Ovary (tissue), 9 donors: ENCODE results near the gene HSD3B7. TPM values are rescaled to one million over a fixed set of nuclear protein-coding genes. Genes with fewer than 3 reads are reported as not detected.
A peak's percentile ranks its signal among the peaks of the same experiment; 100 is the strongest.

Source experiments
- DNase-seq, 5 donors: peaks; one replicate each; pipeline ENCODE4 v3.0.0-alpha.2; 2019 to 2020
- H3K27ac ChIP-seq, 2 donors: fragments of 200-600 bp; one replicate each; pipeline versions ENCODE4 v1.5.1 to v1.8.0; 2019 to 2022
- H3K27me3 ChIP-seq: fragments of 200-600 bp; one replicate; pipeline ENCODE4 v1.8.0; 2022
- H3K36me3 ChIP-seq: fragments of 200-600 bp; sonication (generic); one replicate; pipeline ENCODE4 v1.5.1; 2019
- H3K4me1 ChIP-seq: one replicate; pipeline ENCODE4 v1.8.1; 2013; ENCODE audit warnings: mild to moderate bottlenecking, moderate library complexity; ENCODE audit not compliant: insufficient read depth
- H3K4me3 ChIP-seq: fragments of 200-600 bp; sonication (generic); one replicate; pipeline ENCODE4 v1.5.1; 2017
- H3K9me3 ChIP-seq, 2 donors: fragments of 200-600 bp in 1 of 2; sonication (generic) in 1 of 2; one replicate each; pipeline versions ENCODE4 v1.5.1 to v1.8.1; 2013 to 2019; ENCODE audit warnings: mild to moderate bottlenecking in 1 of 2, moderate library complexity in 1 of 2
- EP300 ChIP-seq: sonication (generic); formaldehyde crosslinking; IDR thresholded peaks from one replicate; pipeline ENCODE4 v1.6.1; 2017; ENCODE audit warnings: antibody characterized with exemption
- POLR2A ChIP-seq: fragments of 450-650 bp; IDR thresholded peaks from one replicate; pipeline ENCODE4 v1.6.1; 2017; ENCODE audit warnings: antibody characterized with exemption, mild to moderate bottlenecking, moderate library complexity
- WGBS, 3 donors: extraction: QIAGEN DNeasy Blood & Tissue Kit in 1 of 3; methylation state at CpG; one replicate each; pipeline versions ENCODE4 v1.1.5 to v1.1.7; 2013 to 2017; 5-methylcytosine and 5-hydroxymethylcytosine counted together
- intact Hi-C, 4 donors: fragments of 100-400 bp; cut with DNase I; formaldehyde crosslinking; loops; one replicate each; pipeline versions ENCODE4 v1.11.0 to v1.15.1; 2022 to 2023
- polyA plus RNA-seq, 2 donors: library from polyadenylated mRNA; stranded (reverse); fragments of 200-250 nt in 1 of 2; fragments of 350-450 nt in 1 of 2; fragmentation: Illumina TruSeq in 1 of 2; extraction: RNeasy Lipid Tissue Mini Kit (QIAGEN cat#74804) in 1 of 2; gene quantifications; one replicate each; pipeline ENCODE4 v1.2.3, GENCODE V29; 2013 to 2014
- total RNA-seq, 7 donors: library from RNA; depleted of rRNA in 2 of 7; stranded (reverse); fragments of >200 nt in 2 of 7; fragmentation: NEBNext Ultra II Directional in 3 of 7; extraction: Animal tissue kit (Norgen Biotek cat#: 25700) in 3 of 7; gene quantifications; one replicate each; pipeline versions ENCODE4 v1.1.0 to v1.2.4, GENCODE V29; 2016 to 2023
- TF ChIP-seq, protein P1 (sequence below), 3 donors: fragments of 450-650 bp in 2 of 3; fragments of 200-600 bp in 1 of 3; IDR thresholded peaks; one replicate each; pipeline versions ENCODE4 v1.5.1 to v1.8.0; 2016 to 2022; ENCODE audit warnings: antibody characterized with exemption in 3 of 3, mild to moderate bottlenecking in 1 of 3
- donor health status: DM: no; HTN: no; CAD: no; lungs with moderate emphysema.
- donor health status: DM: no; HTN: no; CAD: no.
- donor health status: Bipolar disorder and iron deficiency.
- donor health status: DM: yes; HTN: yes; CAD: no.
- donor health status: DM: no; HTN: no; CAD: no.
- donor health status: DM: yes; HTN: yes; CAD: no.

HSD3B7 gene
- total and polyA plus RNA-seq, 9 donors: 3.9 to 24.5 (median 9.9) TPM

DNA sequence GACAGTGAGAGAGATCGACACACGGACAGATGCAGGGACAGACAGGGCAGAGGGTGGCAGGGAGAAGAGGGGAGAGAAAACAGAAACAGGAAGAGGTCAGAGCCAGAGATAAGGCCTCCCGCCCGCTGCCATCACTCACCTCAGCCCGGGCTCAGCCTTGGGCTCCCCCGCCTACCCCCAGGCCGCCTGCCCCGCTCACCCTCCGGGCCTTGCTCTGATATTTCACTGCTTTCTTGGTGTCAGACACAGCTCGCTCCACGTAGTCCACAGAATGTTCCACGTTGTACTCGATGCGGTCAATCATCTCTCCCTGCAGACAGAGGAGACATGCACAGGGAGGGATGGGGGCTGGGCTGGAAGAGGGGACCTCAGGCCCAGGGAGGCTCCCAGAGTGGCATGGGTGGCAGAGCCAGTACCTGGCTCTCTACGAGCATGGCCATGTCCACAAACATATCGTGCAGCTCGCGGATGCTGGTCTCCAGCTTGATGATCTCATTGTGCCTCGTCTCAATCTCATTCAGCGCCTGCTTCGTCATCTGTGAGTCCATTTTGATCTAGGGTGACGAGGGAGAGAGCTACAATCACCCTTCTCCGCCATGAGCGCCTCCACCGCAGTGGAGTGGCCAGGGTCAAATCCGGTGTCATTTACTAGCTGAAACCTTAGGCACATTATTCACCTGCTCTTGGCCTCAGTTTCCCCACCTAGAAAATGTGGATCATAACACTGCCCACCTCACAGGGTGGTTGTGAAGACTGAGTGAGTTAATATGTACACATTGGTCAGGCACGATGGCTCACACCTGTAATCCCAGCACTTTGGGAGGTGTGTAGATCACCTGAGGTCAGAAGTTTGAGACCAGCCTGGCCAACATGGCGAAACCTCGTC is 8.2 kb downstream of the HSD3B7 start:
- Histone ChIP-seq H3K27ac (no peak overlapping the region), H3K4me1 (peaks cover 10% of the 10 kb centered on the region), H3K36me3 (no peaks in the 10 kb centered on the region), H3K27me3 (no peaks in the 10 kb centered on the region), H3K9me3 (no peaks in the 10 kb centered on the region), H3K4me3 (no peak overlapping the region)
- no peak for DNase-seq
- intact Hi-C loops: loop anchor here in 1 of 4 donors (5.0 to 10.0 kb wide), 2 partner anchors 34 to 192 kb away; partner anchors contain the start of gene FUS
- TF ChIP-seq POLR2A (no peak), EP300 (no peak)
- TF ChIP-seq, protein P1, sequence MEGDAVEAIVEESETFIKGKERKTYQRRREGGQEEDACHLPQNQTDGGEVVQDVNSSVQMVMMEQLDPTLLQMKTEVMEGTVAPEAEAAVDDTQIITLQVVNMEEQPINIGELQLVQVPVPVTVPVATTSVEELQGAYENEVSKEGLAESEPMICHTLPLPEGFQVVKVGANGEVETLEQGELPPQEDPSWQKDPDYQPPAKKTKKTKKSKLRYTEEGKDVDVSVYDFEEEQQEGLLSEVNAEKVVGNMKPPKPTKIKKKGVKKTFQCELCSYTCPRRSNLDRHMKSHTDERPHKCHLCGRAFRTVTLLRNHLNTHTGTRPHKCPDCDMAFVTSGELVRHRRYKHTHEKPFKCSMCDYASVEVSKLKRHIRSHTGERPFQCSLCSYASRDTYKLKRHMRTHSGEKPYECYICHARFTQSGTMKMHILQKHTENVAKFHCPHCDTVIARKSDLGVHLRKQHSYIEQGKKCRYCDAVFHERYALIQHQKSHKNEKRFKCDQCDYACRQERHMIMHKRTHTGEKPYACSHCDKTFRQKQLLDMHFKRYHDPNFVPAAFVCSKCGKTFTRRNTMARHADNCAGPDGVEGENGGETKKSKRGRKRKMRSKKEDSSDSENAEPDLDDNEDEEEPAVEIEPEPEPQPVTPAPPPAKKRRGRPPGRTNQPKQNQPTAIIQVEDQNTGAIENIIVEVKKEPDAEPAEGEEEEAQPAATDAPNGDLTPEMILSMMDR (IDR thresholded peaks at IDR 0.05): no peak
- 79 to 84% (median 81%) methylated on average over 29 of the region's 29 CpGs for WGBS, 3 donors

DNA sequence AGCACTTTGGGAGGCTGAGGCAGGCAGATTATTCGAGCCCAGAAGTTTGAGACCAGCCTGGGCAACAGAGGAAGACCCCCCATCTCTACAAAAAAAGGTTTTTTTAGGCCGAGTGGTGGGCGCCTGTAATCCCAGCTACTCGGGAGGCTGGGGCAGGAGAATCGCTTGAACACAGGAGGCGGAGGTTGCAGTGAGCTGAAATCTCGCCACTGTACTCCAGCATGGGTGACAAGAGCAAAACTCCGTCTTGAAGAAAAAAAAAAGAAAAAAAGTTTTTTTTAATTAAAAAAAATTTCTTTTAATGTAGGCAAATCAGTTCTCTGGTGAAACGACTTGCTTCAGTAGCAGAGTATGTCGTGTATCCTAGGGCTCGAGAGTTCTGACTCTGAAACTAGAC is 10.9 kb downstream of the HSD3B7 start:
- intact Hi-C loops: loop anchor here in 1 of 4 donors (10.0 kb wide), 1 partner anchor 189 kb away; the partner anchor contains the start of gene FUS
- 85 to 90% (median 88%) methylated on average over 11 of the region's 11 CpGs for WGBS, 3 donors
- DNase-seq: no peak

DNA sequence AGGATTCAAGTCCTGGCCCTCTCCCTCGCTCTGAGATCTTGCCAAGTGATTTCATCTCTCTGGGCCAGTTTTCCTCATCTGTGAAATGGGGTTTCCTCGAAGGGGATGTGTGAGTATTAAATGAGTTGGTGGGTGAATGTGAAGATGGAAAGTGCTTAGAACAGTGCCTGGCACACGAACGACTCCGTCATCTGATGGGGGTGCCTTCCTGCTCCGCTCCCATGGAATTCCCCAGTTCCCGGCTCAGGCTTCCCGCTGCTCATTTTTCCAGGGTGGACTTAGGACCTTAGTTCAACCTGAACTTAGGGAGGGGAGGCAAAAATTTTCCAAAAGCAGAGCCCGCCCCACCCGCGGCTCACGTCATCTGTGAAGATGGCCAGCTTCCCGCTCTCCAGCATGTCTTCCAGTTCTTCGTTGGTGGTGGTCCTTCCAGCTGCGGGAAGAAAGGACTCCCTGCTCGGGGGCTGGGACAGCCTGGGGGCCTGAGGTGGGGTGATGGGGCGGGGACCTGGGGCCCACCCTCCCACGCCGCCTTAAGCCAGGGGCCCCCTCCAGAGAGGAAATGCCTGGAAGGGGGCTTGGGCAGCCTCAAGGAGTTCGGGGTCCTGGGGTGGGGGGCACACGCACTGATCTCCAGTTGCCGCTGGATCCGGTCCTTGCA is 11.4 kb downstream of the HSD3B7 start:
- no peaks in the 10 kb centered on the region for H3K9me3 ChIP-seq
- intact Hi-C loops: loop anchor here in 1 of 4 donors (10.0 kb wide), 1 partner anchor 188 kb away; the partner anchor contains the start of gene FUS
- no peaks in the 10 kb centered on the region for H3K36me3 ChIP-seq
- no peaks in the 10 kb centered on the region for H3K27me3 ChIP-seq
- H3K4me1 ChIP-seq: peaks cover 13% of the 10 kb centered on the region
- DNase-seq: peak in 2 of 5 donors; percentile 47 to 62
- TF ChIP-seq, protein P1 (IDR thresholded peaks at IDR 0.05): no peak
- TF ChIP-seq EP300 (no peak), POLR2A (no peak)
- 31 to 46% (median 38%) methylated on average over 22 to 23 of the region's 23 CpGs for WGBS, 3 donors
- no peak overlapping the region for H3K27ac ChIP-seq
- H3K4me3 ChIP-seq: peak overlapping the region; percentile 40

More for the DNA sequence above, 10.9 kb downstream of the HSD3B7 start:
- H3K36me3 ChIP-seq: no peaks in the 10 kb centered on the region
- TF ChIP-seq EP300: no peak
- TF ChIP-seq, protein P1 (IDR thresholded peaks at IDR 0.05): no peak
- no peak for TF ChIP-seq POLR2A
- no peak overlapping the region for H3K4me3 ChIP-seq
- no peak overlapping the region for H3K27ac ChIP-seq
- H3K9me3 ChIP-seq: no peaks in the 10 kb centered on the region
- H3K27me3 ChIP-seq: no peaks in the 10 kb centered on the region
- peaks cover 13% of the 10 kb centered on the region for H3K4me1 ChIP-seq

DNA sequence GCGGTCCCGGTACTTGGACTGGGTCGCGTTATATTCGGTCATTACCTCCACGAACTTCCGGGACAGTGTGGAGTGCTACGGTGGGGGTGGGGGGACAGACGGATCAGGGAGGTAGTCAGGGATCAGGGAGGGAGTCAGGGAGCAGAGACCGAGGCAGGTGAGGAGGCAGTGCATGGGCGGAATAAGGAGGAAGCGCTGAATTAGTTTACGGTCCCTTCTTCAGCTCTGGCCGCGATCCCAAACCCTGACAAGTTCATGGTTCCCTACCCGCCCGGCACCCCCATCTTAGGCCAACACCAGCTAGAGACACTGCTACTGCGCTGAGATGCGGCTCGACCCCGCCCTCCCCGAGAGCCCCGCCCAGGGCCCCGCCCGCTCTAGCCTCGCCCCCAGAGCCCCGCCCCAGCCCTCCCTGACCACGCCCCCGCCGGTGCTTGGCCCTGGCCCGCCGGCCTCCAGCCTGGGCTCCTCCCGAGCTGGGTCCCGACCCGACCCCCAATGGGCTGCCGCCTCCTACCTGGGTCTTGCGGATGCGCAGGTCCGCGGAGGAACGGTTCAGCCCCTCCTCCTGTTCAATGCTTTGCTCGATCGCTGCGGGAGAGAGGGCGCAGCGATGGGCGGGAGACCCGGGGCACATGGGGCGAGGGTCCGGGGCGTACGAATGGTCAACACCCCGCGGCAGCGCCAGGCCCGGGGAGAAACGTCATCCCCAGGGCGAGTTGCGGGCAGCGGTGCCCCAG is 12.1 kb downstream of the HSD3B7 start:
- DNase-seq: peak; percentile 76 to 86 (median 81)
- intact Hi-C loops: loop anchor here in 1 of 4 donors (10.0 kb wide), 1 partner anchor 188 kb away; the partner anchor contains the start of gene FUS
- Histone ChIP-seq H3K4me3 (peak overlapping the region; percentile 40), H3K27ac (peak overlapping the region; percentile 31 to 33), H3K9me3 (no peaks in the 10 kb centered on the region), H3K4me1 (peaks cover 19% of the 10 kb centered on the region), H3K27me3 (no peaks in the 10 kb centered on the region), H3K36me3 (no peaks in the 10 kb centered on the region)
- WGBS, 3 donors: 7 to 14% (median 9%) methylated on average over 44 to 60 of the region's 60 CpGs
- no peak for TF ChIP-seq EP300
- TF ChIP-seq POLR2A: no peak
- TF ChIP-seq, protein P1 (IDR thresholded peaks at IDR 0.05): no peak
